ENCODE data around the gene SH3D19. TPM values are rescaled to one million over a fixed set of nuclear protein-coding genes. Genes with fewer than 3 reads are reported as not detected.

SH3D19 gene
- total RNA-seq, 1 experiment from 2014 or later = 15.5 TPM

- no TSS peak for BruUV-seq (replicated peaks)
- Mint-ChIP-seq H3K4me3 (ENCODE audit: low read depth, unreplicated experiment) (no peak overlapping the region), H3K27me3 (ENCODE audit: unreplicated experiment) (no peaks in the 10 kb centered on the region), H3K4me1 (ENCODE audit: low read depth, unreplicated experiment) (no peaks in the 10 kb centered on the region), H3K36me3 (ENCODE audit: insufficient read depth, unreplicated experiment) (peaks cover 3% of the 10 kb centered on the region), H3K27ac (ENCODE audit: unreplicated experiment) (no peak overlapping the region), H3K9me3 (ENCODE audit: low read depth, unreplicated experiment) (no peaks in the 10 kb centered on the region)
- no peak for TF ChIP-seq CTCF (IDR thresholded peaks at IDR 0.05; ENCODE audit: unreplicated experiment)
- intact Hi-C loops (cut with micrococcal nuclease; ENCODE audit: unreplicated experiment) = no loop called here
- CTCF ChIA-PET = no interaction called here
- DNase-seq = no peak
Observed at GRCh38 chr4:151165205-151166000, 160.0 kb downstream of the SH3D19 start.

GRCh38 chr4:151163855-151164254, 161.6 kb downstream of the SH3D19 start:
- CTCF ChIA-PET = interaction anchor here (0.7 kb wide), 1 partner anchor 197 kb away, joined by 4 read pairs; no protein-coding TSS in a partner anchor
- H3K27me3 Mint-ChIP-seq (ENCODE audit: unreplicated experiment) = no peaks in the 10 kb centered on the region
- BruUV-seq (replicated peaks) = no TSS peak

GRCh38 chr4:151158979-151159378, 166.4 kb downstream of the SH3D19 start:
- no peak for DNase-seq
- Mint-ChIP-seq H3K36me3 (ENCODE audit: insufficient read depth, unreplicated experiment) (no peaks in the 10 kb centered on the region), H3K9me3 (ENCODE audit: low read depth, unreplicated experiment) (no peaks in the 10 kb centered on the region), H3K4me3 (ENCODE audit: low read depth, unreplicated experiment) (no peak overlapping the region), H3K27me3 (ENCODE audit: unreplicated experiment) (no peaks in the 10 kb centered on the region), H3K27ac (ENCODE audit: unreplicated experiment) (no peak overlapping the region), H3K4me1 (ENCODE audit: low read depth, unreplicated experiment) (no peaks in the 10 kb centered on the region)
- BruUV-seq (replicated peaks) = no TSS peak
- intact Hi-C loops (cut with micrococcal nuclease; ENCODE audit: unreplicated experiment) = no loop called here
- TF ChIP-seq CTCF (IDR thresholded peaks at IDR 0.05; ENCODE audit: unreplicated experiment) = no peak
- CTCF ChIA-PET = no interaction called here

More at GRCh38 chr4:151163855-151164254, 161.6 kb downstream of the SH3D19 start:
- Mint-ChIP-seq H3K36me3 (ENCODE audit: insufficient read depth, unreplicated experiment) (peaks cover 3% of the 10 kb centered on the region), H3K4me3 (ENCODE audit: low read depth, unreplicated experiment) (no peak overlapping the region), H3K9me3 (ENCODE audit: low read depth, unreplicated experiment) (no peaks in the 10 kb centered on the region), H3K27ac (ENCODE audit: unreplicated experiment) (no peak overlapping the region), H3K4me1 (ENCODE audit: low read depth, unreplicated experiment) (no peaks in the 10 kb centered on the region)
- no peak for DNase-seq
- intact Hi-C loops (cut with micrococcal nuclease; ENCODE audit: unreplicated experiment) = no loop called here
- TF ChIP-seq CTCF (IDR thresholded peaks at IDR 0.05; ENCODE audit: unreplicated experiment) = no peak

GRCh38 chr4:151157543-151157942, 167.9 kb downstream of the SH3D19 start:
- no peaks in the 10 kb centered on the region for H3K27me3 Mint-ChIP-seq (ENCODE audit: unreplicated experiment)
- intact Hi-C loops (cut with micrococcal nuclease; ENCODE audit: unreplicated experiment) = no loop called here
- CTCF ChIA-PET = interaction anchor here (0.7 to 0.8 kb wide), 2 partner anchors 23 to 192 kb away, joined by 3 read pairs; no protein-coding TSS in a partner anchor
- no peaks in the 10 kb centered on the region for H3K36me3 Mint-ChIP-seq (ENCODE audit: insufficient read depth, unreplicated experiment)
- no TSS peak for BruUV-seq (replicated peaks)
- no peak for DNase-seq
- H3K4me3 Mint-ChIP-seq (ENCODE audit: low read depth, unreplicated experiment) = no peak overlapping the region
- H3K27ac Mint-ChIP-seq (ENCODE audit: unreplicated experiment) = no peak overlapping the region
- TF ChIP-seq CTCF (IDR thresholded peaks at IDR 0.05; ENCODE audit: unreplicated experiment) = no peak
- no peaks in the 10 kb centered on the region for H3K9me3 Mint-ChIP-seq (ENCODE audit: low read depth, unreplicated experiment)
- H3K4me1 Mint-ChIP-seq (ENCODE audit: low read depth, unreplicated experiment) = no peaks in the 10 kb centered on the region

Measured in Calu3 (cell line).